HepG2 (cell line): ENCODE data around the gene CTTNBP2NL. TPM values are rescaled to one million over a fixed set of nuclear protein-coding genes. Genes with fewer than 3 reads are reported as not detected.

Experiments used
- ASH2L ChIP-seq: fragments of 300-600, 200-600 bp; sonication (generic); IDR thresholded peaks from 2 replicates; pipeline ENCODE4 v1.7.0; 2017; ENCODE audit warnings: low read depth, mild to moderate bottlenecking, moderate library complexity, mixed read lengths, low read length; ENCODE audit not compliant: insufficient read length
- DMAP1 ChIP-seq: IDR thresholded peaks from 2 replicates; pipeline ENCODE4 v1.6.1; 2016
- ELF3 ChIP-seq: IDR thresholded peaks from 2 replicates; pipeline ENCODE4 v1.6.1; 2016; ENCODE audit warnings: missing genetic modification reagents, missing compliant biosample characterization
- ELF4 ChIP-seq: sonication (generic); formaldehyde crosslinking; IDR thresholded peaks from 2 replicates; pipeline ENCODE4 v1.5.0; 2020; ENCODE audit warnings: missing genetic modification reagents, mild to moderate bottlenecking, moderate library complexity, borderline replicate concordance
- ERF ChIP-seq: IDR thresholded peaks from 2 replicates; pipeline ENCODE4 v1.6.1; 2018; ENCODE audit warnings: missing biosample characterization, missing genetic modification reagents
- ETV5 ChIP-seq: IDR thresholded peaks from 2 replicates; pipeline ENCODE4 v1.6.1; 2018; ENCODE audit warnings: missing biosample characterization, missing genetic modification reagents, inconsistent platforms, borderline replicate concordance
- GABPA ChIP-seq, 2 experiments: IDR thresholded peaks; 2 replicates each; pipeline ENCODE4 v1.6.1; 2011 to 2016; ENCODE audit warnings: low read depth in 2 of 2, low read length in 1 of 2, missing biosample characterization in 1 of 2, missing genetic modification characterization in 1 of 2
- GABPB1 ChIP-seq: IDR thresholded peaks from 2 replicates; pipeline ENCODE4 v1.6.1; 2016; ENCODE audit warnings: mild to moderate bottlenecking, missing genetic modification reagents, moderate library complexity, missing compliant biosample characterization
- HOXA3 ChIP-seq: sonication (generic); formaldehyde crosslinking; IDR thresholded peaks from 2 replicates; pipeline ENCODE4 v1.5.0; 2020; ENCODE audit warnings: missing genetic modification reagents
- KAT8 ChIP-seq: IDR thresholded peaks from 2 replicates; pipeline ENCODE4 v1.6.1; 2016; ENCODE audit warnings: missing genetic modification reagents, missing compliant biosample characterization
- MYC ChIP-seq: sonication (generic); formaldehyde crosslinking; IDR thresholded peaks from 2 replicates; pipeline ENCODE4 v1.9.0; 2021; ENCODE audit warnings: missing genetic modification reagents, borderline replicate concordance
- NFYB ChIP-seq: sonication (generic); formaldehyde crosslinking; IDR thresholded peaks from 2 replicates; pipeline ENCODE4 v1.4.0; 2020; ENCODE audit warnings: missing genetic modification reagents
- NONO ChIP-seq, 2 experiments: fragments of 450-650 bp in 1 of 2; sonication (generic) in 1 of 2; formaldehyde crosslinking in 1 of 2; IDR thresholded peaks in 1 of 2; conservative IDR thresholded peaks in 1 of 2; 2 replicates each; pipeline versions ENCODE4 v1.6.1 to v1.8.0; 2017 to 2022; ENCODE audit warnings: mild to moderate bottlenecking in 1 of 2, missing genetic modification reagents in 1 of 2, moderate library complexity in 1 of 2
- SALL1 ChIP-seq: sonication (generic); formaldehyde crosslinking; IDR thresholded peaks from 2 replicates; pipeline ENCODE4 v1.8.0; 2022; ENCODE audit warnings: mild to moderate bottlenecking, missing genetic modification reagents
- TAF1 ChIP-seq: sonication (generic); formaldehyde crosslinking; IDR thresholded peaks from 2 replicates; pipeline ENCODE4 v1.4.0; 2020; ENCODE audit warnings: missing genetic modification reagents
- TP53 ChIP-seq: sonication (generic); formaldehyde crosslinking; conservative IDR thresholded peaks from 2 replicates; pipeline ENCODE4 v1.4.0; 2020; ENCODE audit warnings: missing genetic modification reagents
- ZNF124 ChIP-seq: sonication (generic); formaldehyde crosslinking; IDR thresholded peaks from 2 replicates; pipeline ENCODE4 v1.4.0; 2020; ENCODE audit warnings: missing genetic modification reagents
- ZNF205 ChIP-seq: IDR thresholded peaks from 2 replicates; pipeline ENCODE4 v1.6.1; 2018; ENCODE audit warnings: missing biosample characterization, missing genetic modification reagents
- ZNF674 ChIP-seq: sonication (generic); formaldehyde crosslinking; IDR thresholded peaks from 2 replicates; pipeline ENCODE4 v1.5.0; 2020; ENCODE audit warnings: low read depth, mild to moderate bottlenecking, missing genetic modification reagents
- ZNF773 ChIP-seq: sonication (generic); formaldehyde crosslinking; IDR thresholded peaks from 2 replicates; pipeline ENCODE4 v1.4.0; 2020; ENCODE audit warnings: missing genetic modification reagents, borderline replicate concordance
- ZSCAN20 ChIP-seq: sonication (generic); formaldehyde crosslinking; IDR thresholded peaks from 2 replicates; pipeline ENCODE4 v1.4.0; 2020; ENCODE audit warnings: missing genetic modification reagents, mild to moderate bottlenecking, borderline replicate concordance
- polyA plus RNA-seq, 8 experiments: library from polyadenylated mRNA; depleted of rRNA in 3 of 8; stranded (reverse) in 7 of 8; unstranded in 1 of 8; fragments of >200 nt; fragmentation: Illumina TruSeq in 4 of 8; extraction: Trizol in 4 of 8; gene quantifications; 2 replicates each; pipeline versions ENCODE4 v1.2.1 to v1.2.3, GENCODE V29; 2011 to 2016; ENCODE audit warnings: low read depth in 4 of 8, missing spikeins in 1 of 8, mixed read lengths in 1 of 8; ENCODE audit not compliant: insufficient read depth in 1 of 8
- total RNA-seq, 5 experiments: library from RNA; depleted of rRNA; stranded (reverse); fragments of >200 nt; fragmentation: Illumina TruSeq; extraction: Trizol; gene quantifications; 2 replicates each; pipeline ENCODE4 v1.2.3, GENCODE V29; 2016; ENCODE audit warnings: low read depth in 1 of 5
- TF ChIP-seq, protein P1 (sequence below): sonication (generic); formaldehyde crosslinking; IDR thresholded peaks from 2 replicates; pipeline ENCODE4 v1.5.1; 2020; ENCODE audit warnings: mild to moderate bottlenecking, missing genetic modification reagents, borderline replicate concordance

The CTTNBP2NL gene
- total and polyA plus RNA-seq, 2 of the 13 experiments (the other 11 are each of a cell fraction or from before 2014, with no cell fraction given) = 2.1 to 4.1 TPM

DNA sequence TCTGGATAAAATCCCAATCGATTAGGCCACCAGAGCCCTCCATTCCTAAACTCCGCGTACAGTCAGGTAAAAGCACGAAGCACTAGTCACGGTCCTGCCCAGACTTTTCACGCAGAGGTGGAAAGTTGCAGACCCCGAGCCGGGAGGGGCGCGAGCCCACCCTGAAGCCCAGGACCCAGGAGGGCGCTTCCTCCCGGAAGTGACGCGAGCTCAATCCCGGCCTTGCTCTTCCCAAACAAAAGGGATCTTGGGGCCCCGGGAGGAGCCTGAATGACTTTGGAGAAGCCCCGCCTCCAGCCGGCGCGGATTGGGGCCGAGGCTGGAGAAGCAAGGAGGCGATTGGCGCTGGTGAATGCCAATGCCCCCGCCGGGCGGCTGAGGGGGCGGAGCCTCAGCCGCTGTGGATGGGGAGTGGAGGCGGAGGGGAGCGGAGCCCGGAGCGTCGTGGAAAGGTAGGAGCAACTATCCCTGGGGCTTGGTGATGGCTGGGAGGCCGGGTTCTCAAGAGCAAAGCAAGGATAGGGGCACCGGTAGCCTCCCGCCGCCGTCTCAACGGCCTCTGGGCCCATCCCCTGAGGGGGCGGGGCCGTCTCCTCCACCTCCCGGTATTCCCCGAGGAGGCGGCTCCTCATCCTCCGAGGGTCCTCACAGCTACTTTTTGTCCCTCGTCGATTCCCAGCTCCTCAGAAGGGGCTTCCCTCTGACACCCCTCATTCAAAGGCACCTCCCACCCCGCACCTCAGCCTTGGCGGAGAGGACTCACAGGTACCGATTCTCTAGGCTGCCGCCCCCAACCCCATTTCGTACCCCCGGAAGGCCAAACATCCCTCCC, at the start of gene CTTNBP2NL (continued):
- TF ChIP-seq, protein P1, sequence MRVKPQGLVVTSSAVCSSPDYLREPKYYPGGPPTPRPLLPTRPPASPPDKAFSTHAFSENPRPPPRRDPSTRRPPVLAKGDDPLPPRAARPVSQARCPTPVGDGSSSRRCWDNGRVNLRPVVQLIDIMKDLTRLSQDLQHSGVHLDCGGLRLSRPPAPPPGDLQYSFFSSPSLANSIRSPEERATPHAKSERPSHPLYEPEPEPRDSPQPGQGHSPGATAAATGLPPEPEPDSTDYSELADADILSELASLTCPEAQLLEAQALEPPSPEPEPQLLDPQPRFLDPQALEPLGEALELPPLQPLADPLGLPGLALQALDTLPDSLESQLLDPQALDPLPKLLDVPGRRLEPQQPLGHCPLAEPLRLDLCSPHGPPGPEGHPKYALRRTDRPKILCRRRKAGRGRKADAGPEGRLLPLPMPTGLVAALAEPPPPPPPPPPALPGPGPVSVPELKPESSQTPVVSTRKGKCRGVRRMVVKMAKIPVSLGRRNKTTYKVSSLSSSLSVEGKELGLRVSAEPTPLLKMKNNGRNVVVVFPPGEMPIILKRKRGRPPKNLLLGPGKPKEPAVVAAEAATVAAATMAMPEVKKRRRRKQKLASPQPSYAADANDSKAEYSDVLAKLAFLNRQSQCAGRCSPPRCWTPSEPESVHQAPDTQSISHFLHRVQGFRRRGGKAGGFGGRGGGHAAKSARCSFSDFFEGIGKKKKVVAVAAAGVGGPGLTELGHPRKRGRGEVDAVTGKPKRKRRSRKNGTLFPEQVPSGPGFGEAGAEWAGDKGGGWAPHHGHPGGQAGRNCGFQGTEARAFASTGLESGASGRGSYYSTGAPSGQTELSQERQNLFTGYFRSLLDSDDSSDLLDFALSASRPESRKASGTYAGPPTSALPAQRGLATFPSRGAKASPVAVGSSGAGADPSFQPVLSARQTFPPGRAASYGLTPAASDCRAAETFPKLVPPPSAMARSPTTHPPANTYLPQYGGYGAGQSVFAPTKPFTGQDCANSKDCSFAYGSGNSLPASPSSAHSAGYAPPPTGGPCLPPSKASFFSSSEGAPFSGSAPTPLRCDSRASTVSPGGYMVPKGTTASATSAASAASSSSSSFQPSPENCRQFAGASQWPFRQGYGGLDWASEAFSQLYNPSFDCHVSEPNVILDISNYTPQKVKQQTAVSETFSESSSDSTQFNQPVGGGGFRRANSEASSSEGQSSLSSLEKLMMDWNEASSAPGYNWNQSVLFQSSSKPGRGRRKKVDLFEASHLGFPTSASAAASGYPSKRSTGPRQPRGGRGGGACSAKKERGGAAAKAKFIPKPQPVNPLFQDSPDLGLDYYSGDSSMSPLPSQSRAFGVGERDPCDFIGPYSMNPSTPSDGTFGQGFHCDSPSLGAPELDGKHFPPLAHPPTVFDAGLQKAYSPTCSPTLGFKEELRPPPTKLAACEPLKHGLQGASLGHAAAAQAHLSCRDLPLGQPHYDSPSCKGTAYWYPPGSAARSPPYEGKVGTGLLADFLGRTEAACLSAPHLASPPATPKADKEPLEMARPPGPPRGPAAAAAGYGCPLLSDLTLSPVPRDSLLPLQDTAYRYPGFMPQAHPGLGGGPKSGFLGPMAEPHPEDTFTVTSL (CRISPR knock-in tag) = no peak
- TF ChIP-seq KAT8 (peak; percentile 85), SALL1 (CRISPR knock-in tag) (peak; percentile 34), TAF1 (CRISPR knock-in tag) (peak; percentile 49), NONO (IDR thresholded peaks at IDR 0.05) (no peak), NONO (CRISPR knock-in tag; conservative IDR thresholded peaks at IDR 0.05) (peak; percentile 56; the same call in 1 of the 2 replicates), ELF3 (peak; percentile 65; the same call in 1 of the 2 replicates), TP53 (CRISPR knock-in tag) (0 out of 2 replicates have a peak, but pooled peaks have one; percentile 23), DMAP1 (peak; percentile 59), ZNF124 (CRISPR knock-in tag) (no peak), ZNF773 (CRISPR knock-in tag) (no peak), NFYB (CRISPR knock-in tag) (peak; percentile 92), MYC (CRISPR knock-in tag) (0 out of 2 replicates have a peak, but pooled peaks have one; percentile 15), GABPA (IDR thresholded peaks at IDR 0.05; ENCODE audit: low read depth, low read length) (peak; percentile 71), GABPA (CRISPR knock-in tag; IDR thresholded peaks at IDR 0.05; ENCODE audit: low read depth) (peak; percentile 93), ELF4 (CRISPR knock-in tag) (0 out of 2 replicates have a peak, but pooled peaks have one; percentile 29), HOXA3 (CRISPR knock-in tag) (peak; percentile 73; the same call in 1 of the 2 replicates), ZSCAN20 (CRISPR knock-in tag) (0 out of 2 replicates have a peak, but pooled peaks have one; percentile 41), ETV5 (CRISPR knock-in tag) (peak; percentile 44; the same call in 1 of the 2 replicates), ERF (CRISPR knock-in tag) (peak; percentile 35; the same call in 1 of the 2 replicates), ZNF205 (CRISPR knock-in tag) (no peak), GABPB1 (CRISPR knock-in tag) (peak; percentile 96), ZNF674 (CRISPR knock-in tag) (no peak), ASH2L (peak; percentile 40)
